Stimulated activated memory B cell treated with anti-CD40 and anti-IgM and Interleukin-4, amounts not matched to agents 10 μg/mL and 1 μg/mL and 100 μg/mL, for 72 hours (primary cell): ENCODE results near the gene FMNL3.
"Not testable (repeated sequence)": the region's sequence is repeated elsewhere in the genome, so short reads cannot be mapped to it uniquely, and the experiment has no call there.

Experiments
- ATAC-seq: fragments of 150-1000 bp; cut with Tn5 transposase; 2 replicates; pipeline ENCODE4 v1.10.0; 2021
- H3K27ac Mint-ChIP-seq: one replicate; pipeline ENCODE4 v1.8.0; 2022; ENCODE audit warnings: mild to moderate bottlenecking, mixed read lengths
- H3K27me3 Mint-ChIP-seq: one replicate; pipeline ENCODE4 v1.8.0; 2022; ENCODE audit warnings: mixed read lengths
- H3K36me3 Mint-ChIP-seq: one replicate; pipeline ENCODE4 v1.8.0; 2022; ENCODE audit warnings: mixed read lengths
- H3K4me1 Mint-ChIP-seq: one replicate; pipeline ENCODE4 v1.8.0; 2022; ENCODE audit warnings: mixed read lengths
- H3K4me3 Mint-ChIP-seq: one replicate; pipeline ENCODE4 v1.8.0; 2022; ENCODE audit warnings: mild to moderate bottlenecking, moderate library complexity, mixed read lengths
- H3K9me3 Mint-ChIP-seq: one replicate; pipeline ENCODE4 v1.8.0; 2022; ENCODE audit warnings: mixed read lengths

The FMNL3 gene

DNA sequence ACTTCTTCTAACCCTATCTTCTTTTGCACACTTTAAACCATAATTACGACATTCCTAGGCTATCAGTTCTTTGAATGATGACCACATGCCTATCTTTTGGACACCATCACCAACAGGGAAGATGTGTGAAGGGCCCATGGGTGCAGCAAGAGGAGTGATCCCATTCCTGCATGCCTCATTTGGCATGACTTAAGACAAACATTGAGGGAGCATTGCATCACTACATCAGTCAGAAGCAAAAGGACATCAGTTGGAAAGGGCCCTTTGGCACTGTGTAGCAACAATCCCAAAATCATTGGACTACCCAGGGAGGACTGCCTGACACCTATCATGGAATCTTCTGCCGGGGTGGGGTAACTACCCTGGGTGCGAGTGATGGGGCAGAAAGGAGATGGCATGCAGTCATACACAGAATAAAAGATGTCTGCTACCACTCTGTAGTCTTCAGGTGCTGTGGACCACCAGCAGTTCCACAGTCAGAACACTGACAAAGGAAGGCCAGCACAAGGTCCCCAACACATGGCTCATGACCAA lies 23.4 kb upstream of the FMNL3 start:
- Mint-ChIP-seq H3K36me3 (peaks cover 9% of the 10 kb centered on the region), H3K27ac (no peak overlapping the region), H3K4me1 (no peaks in the 10 kb centered on the region), H3K4me3 (no peak overlapping the region), H3K27me3 (peaks cover 23% of the 10 kb centered on the region), H3K9me3 (peaks cover 7% of the 10 kb centered on the region)
- ATAC-seq: no peak

GRCh38 chr12:49730050-49730449 lies 22.8 kb upstream of the FMNL3 start:
- Mint-ChIP-seq H3K27ac (no peak overlapping the region), H3K4me1 (no peaks in the 10 kb centered on the region), H3K9me3 (peaks cover 2% of the 10 kb centered on the region), H3K27me3 (peaks cover 19% of the 10 kb centered on the region), H3K4me3 (no peak overlapping the region), H3K36me3 (peaks cover 4% of the 10 kb centered on the region)
- no peak for ATAC-seq

DNA sequence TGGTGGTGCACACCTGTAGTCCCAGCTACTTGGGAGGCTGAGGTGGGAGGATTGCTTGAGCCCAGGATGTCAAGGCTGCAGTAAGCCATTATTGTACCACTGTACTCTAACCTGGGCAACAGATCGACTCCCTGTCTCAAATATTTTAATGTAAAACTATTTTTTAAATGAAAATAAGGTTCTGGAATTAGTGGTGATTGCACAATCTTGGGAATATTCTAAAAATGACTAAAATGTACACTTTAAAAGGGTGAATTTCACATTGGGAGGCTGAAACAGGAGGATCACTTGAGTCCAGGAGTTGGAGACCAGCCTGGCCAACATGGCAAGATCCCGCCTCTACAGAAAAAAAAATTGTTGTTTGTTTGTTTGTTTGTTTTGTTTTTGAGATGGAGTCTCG lies 21.2 kb upstream of the FMNL3 start:
- Mint-ChIP-seq H3K4me1 (no peaks in the 10 kb centered on the region), H3K4me3 (no peak overlapping the region), H3K36me3 (no peaks in the 10 kb centered on the region), H3K27me3 (peaks cover 14% of the 10 kb centered on the region), H3K9me3 (no peaks in the 10 kb centered on the region), H3K27ac (no peak overlapping the region)
- ATAC-seq: no peak

DNA sequence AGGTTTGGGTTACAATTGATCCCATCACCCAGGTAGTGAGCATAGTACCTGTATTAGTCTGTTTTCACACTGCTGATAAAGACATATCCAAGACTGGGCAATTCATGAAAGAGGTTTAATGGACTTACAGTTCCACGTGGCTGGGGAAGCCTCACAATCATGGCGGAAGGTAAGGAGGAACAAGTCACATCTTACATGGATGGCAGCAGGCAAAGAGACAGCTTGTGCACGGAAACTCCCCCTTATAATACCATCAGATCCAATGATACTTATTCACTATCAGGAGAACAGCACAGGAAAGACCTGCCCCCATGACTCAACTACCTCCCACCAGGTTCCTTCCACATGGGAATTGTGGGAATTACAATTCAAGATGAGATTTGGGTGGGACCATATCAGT lies 14.2 kb upstream of the FMNL3 start:
- H3K4me3 Mint-ChIP-seq, ATAC-seq, H3K27ac Mint-ChIP-seq, H3K36me3 Mint-ChIP-seq, H3K9me3 Mint-ChIP-seq, H3K4me1 Mint-ChIP-seq, H3K27me3 Mint-ChIP-seq: not testable (repeated sequence)

DNA sequence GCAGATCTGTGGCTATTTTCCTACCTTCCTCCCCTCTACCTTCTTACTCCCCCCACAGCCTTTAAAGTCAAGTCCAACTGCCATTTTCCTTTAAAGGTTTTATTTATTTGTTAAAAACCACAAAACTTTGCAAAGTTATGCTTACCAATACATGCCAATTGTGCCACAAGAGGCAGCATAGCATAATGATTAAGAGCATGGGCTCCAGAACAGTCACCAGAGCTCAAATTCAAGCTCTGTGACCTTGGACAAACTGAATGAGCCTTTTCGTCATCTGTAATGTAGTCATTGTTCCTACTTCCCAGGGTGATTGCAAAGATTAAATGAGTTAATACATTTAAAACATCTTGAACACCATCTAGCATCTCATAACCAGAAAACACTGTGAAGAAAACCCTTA lies 13.0 kb upstream of the FMNL3 start:
- no peaks in the 10 kb centered on the region for H3K27me3 Mint-ChIP-seq
- no peak for ATAC-seq

DNA sequence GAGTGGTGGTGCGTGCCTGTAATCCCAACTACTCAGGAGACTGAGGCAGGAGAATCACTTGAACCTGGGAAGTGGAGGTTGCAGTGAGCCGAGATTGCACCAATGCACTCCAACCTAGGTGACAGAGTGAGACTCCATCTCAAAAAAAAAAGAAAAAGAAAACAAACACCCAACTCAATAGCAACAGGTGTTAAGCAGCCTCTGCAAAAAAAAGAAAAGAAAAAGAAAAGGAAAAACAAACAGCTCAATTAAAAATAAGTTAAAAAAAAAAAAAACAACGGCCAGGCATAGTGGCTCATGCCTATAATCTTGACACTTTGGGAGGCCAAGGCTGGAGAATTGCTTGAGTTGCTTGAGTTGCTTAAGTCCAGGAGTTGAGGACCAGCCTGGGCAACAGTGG lies 10.6 kb upstream of the FMNL3 start:
- not testable (repeated sequence) for ATAC-seq, H3K27ac Mint-ChIP-seq, H3K4me1 Mint-ChIP-seq, H3K36me3 Mint-ChIP-seq, H3K27me3 Mint-ChIP-seq, H3K9me3 Mint-ChIP-seq, H3K4me3 Mint-ChIP-seq

More for the DNA sequence above, 13.0 kb upstream of the FMNL3 start:
- Mint-ChIP-seq H3K36me3 (no peaks in the 10 kb centered on the region), H3K27ac (no peak overlapping the region), H3K9me3 (no peaks in the 10 kb centered on the region), H3K4me1 (no peaks in the 10 kb centered on the region), H3K4me3 (no peak overlapping the region)

GRCh38 chr12:49716553-49716952 lies 9.3 kb upstream of the FMNL3 start:
- Mint-ChIP-seq H3K27me3 (no peaks in the 10 kb centered on the region), H3K27ac (no peak overlapping the region), H3K36me3 (no peaks in the 10 kb centered on the region), H3K9me3 (no peaks in the 10 kb centered on the region), H3K4me3 (no peak overlapping the region), H3K4me1 (no peaks in the 10 kb centered on the region)
- ATAC-seq: peak; percentile 81

DNA sequence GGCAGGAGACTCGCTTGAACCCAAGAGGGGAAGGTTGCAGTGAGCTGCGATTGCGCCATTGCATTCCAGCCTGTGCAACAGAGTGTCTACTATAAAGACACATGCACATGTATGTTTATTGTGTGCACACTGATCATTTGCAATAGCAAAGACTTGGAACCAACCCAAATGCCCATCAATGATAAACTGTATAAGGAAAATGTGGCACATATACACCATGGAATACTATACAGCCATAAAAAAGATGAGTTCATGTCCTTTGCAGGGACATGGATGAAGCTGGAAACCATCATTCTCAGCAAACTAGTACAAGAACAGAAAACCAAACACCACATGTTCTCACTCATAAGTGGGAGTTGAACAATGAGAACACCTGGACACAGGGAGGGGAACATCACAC lies 6.7 kb upstream of the FMNL3 start:
- H3K27me3 Mint-ChIP-seq, H3K4me1 Mint-ChIP-seq, H3K9me3 Mint-ChIP-seq, ATAC-seq, H3K36me3 Mint-ChIP-seq, H3K4me3 Mint-ChIP-seq, H3K27ac Mint-ChIP-seq: not testable (repeated sequence)

GRCh38 chr12:49708851-49709250 lies 1.6 kb upstream of the FMNL3 start:
- Mint-ChIP-seq H3K4me1 (peaks cover 35% of the 10 kb centered on the region), H3K27me3 (no peaks in the 10 kb centered on the region), H3K36me3 (no peaks in the 10 kb centered on the region), H3K27ac (no peak overlapping the region), H3K9me3 (no peaks in the 10 kb centered on the region), H3K4me3 (no peak overlapping the region)
- ATAC-seq: no peak

DNA sequence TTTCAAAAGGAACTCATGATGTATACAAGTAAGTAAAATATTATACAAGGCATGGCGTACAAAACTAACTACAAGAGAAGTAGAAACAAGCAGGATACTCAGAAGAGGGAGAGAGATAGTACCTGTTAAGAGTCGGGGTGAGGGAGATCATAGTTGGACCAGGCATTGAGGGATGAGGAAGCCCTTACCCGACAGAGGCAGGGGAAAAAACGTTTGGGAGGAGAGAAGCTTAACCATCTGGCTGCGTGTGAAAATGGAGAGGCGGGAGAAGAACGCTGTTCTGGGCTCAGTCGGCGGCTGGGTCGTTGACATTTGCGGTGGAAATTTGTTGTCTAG lies 575 bp upstream of the FMNL3 start:
- no peaks in the 10 kb centered on the region for H3K9me3 Mint-ChIP-seq
- peak overlapping the region; percentile 79 for H3K4me3 Mint-ChIP-seq
- peak overlapping the region; percentile 89 for H3K27ac Mint-ChIP-seq
- ATAC-seq: no peak
- no peaks in the 10 kb centered on the region for H3K36me3 Mint-ChIP-seq
- H3K27me3 Mint-ChIP-seq: no peaks in the 10 kb centered on the region
- H3K4me1 Mint-ChIP-seq: peaks cover 46% of the 10 kb centered on the region

DNA sequence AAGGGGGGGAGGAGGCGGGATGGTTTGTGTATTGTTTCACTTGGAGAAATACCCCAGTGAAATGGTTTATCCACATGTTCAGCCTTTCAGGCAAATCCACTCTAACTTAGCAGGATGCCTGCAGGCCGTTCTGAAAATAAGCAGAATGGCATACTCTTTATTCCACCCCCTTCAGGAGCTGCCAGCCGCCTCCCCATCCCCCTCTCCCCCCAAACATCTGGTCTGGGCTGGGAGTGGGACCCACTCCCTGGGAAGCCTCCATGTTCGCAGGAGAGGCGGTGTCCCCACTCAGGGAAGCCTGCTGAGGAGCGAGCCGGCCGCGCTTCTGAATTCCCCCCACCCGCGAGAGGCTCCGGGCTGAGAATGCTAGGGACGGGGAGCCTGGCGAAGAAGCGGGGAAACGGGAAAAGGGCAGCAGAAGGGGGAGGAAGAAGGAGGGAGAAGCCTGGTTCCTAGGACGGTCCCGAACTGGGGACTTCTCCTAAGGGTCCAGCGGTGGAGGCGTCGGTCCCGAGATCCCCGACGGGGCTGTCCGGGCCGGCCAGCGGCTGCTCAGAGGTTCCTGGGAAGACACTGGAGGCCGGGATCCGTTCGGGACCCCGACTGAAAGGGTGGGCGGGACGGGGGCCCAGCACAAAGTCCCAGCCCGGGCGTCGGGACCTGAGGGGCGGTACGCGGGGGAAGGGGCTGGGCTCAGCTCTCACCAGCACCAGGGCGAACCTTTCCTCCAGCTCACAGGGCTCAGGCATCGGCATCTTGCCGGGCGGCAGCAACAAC lies 666 bp downstream of the FMNL3 start:
- H3K4me3 Mint-ChIP-seq: peak overlapping the region; percentile 99
- peaks cover 58% of the 10 kb centered on the region for H3K4me1 Mint-ChIP-seq
- peak; percentile 61 for ATAC-seq
- no peaks in the 10 kb centered on the region for H3K27me3 Mint-ChIP-seq
- peak overlapping the region; percentile 89 for H3K27ac Mint-ChIP-seq
- no peaks in the 10 kb centered on the region for H3K9me3 Mint-ChIP-seq
- H3K36me3 Mint-ChIP-seq: no peaks in the 10 kb centered on the region

DNA sequence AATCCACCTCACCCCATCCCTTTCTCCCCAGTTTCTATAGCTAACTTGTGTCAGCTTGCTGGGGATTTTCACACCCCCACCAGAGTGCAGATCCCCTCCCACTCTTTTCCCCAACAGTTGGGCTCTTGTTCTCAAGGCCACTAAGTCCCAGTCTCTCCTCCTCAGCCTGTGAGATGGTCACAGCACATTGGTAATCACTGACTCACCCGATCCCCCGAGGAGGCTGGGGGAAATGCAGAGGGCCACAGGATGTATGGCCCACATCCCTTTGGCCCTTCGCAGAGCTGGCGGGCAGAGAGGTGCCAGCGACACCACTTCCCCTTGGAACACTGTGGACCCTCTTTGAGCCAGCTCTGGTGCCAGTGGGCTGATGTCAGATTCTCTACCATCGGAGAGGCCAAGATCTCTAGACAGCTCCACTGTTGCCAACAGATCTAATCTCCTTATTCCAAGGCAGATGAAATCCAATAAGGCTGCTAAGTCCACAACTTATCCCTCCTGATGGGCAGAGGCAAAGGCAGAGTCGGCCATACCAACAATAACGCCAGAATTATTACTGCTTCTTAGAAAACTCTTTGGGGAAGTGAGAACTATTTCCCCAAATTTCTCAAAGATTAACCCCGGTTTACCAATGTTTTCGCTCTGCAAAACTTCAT lies 1.6 kb downstream of the FMNL3 start:
- Mint-ChIP-seq H3K4me1 (peaks cover 65% of the 10 kb centered on the region), H3K4me3 (peak overlapping the region; percentile 99)
- no peak for ATAC-seq

GRCh38 chr12:49703647-49704137 lies 3.5 kb downstream of the FMNL3 start:
- Mint-ChIP-seq H3K9me3 (no peaks in the 10 kb centered on the region), H3K27ac (peak overlapping the region; percentile 54), H3K36me3 (no peaks in the 10 kb centered on the region), H3K4me1 (peaks cover 84% of the 10 kb centered on the region), H3K27me3 (no peaks in the 10 kb centered on the region), H3K4me3 (peak overlapping the region; percentile 99)
- no peak for ATAC-seq

More for the DNA sequence above, 1.6 kb downstream of the FMNL3 start:
- H3K27ac Mint-ChIP-seq: peak overlapping the region; percentile 89
- H3K36me3 Mint-ChIP-seq: no peaks in the 10 kb centered on the region
- H3K9me3 Mint-ChIP-seq: no peaks in the 10 kb centered on the region
- no peaks in the 10 kb centered on the region for H3K27me3 Mint-ChIP-seq

DNA sequence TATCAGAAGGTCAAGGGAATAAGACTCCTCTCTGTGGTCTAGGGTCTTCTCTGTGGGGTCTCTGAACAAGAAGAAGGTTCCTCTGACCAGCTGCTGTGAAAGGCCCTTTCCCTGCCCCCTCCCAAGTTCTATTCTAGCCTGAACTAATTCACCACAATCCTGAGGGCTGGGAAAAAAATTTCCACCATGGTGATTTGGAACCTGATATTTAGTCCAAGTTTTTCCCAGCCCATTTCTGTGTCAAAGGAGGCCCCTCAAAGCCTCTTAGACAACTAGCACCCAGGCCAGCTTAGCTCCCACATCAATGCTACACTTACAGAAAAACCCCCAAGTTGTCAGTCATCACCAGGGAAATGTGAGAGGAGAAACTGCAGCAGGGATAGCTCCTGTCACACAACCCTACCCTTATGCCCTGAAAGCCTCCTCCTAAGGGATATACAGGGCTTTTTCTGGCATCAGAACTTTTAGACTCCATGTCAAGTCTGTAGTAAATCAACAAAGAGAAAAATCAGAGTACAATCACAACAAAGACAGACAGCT lies 4.5 kb downstream of the FMNL3 start:
- no peaks in the 10 kb centered on the region for H3K36me3 Mint-ChIP-seq
- no peak for ATAC-seq
- peak overlapping the region; percentile 54 for H3K27ac Mint-ChIP-seq
- H3K9me3 Mint-ChIP-seq: no peaks in the 10 kb centered on the region
- H3K27me3 Mint-ChIP-seq: no peaks in the 10 kb centered on the region
- H3K4me3 Mint-ChIP-seq: peak overlapping the region; percentile 99
- H3K4me1 Mint-ChIP-seq: peaks cover 90% of the 10 kb centered on the region

DNA sequence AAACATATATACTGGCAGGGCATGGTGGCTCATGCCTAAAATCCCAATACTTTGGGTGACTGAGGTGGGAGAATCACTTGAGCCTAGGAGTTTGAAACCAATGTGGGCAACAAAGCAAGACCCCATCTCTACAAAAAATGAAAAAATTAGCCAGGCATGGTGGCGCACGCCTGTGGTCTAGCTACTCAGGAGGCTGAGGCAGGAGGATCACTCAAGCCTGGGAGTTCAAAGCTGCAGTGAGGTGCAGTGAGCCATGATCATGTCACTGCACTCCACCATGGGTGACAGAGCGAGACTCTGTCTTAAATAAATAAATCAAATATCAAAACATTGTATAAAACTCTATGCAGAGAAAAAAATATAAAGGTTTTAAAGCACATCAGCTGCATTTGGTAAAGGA lies 5.2 kb downstream of the FMNL3 start:
- ATAC-seq: no peak
- H3K27ac Mint-ChIP-seq: peak overlapping the region; percentile 54
- no peaks in the 10 kb centered on the region for H3K9me3 Mint-ChIP-seq
- no peaks in the 10 kb centered on the region for H3K36me3 Mint-ChIP-seq
- no peaks in the 10 kb centered on the region for H3K27me3 Mint-ChIP-seq
- peak overlapping the region; percentile 55 for H3K4me3 Mint-ChIP-seq
- peaks cover 89% of the 10 kb centered on the region for H3K4me1 Mint-ChIP-seq
